Stimulated activated CD8-positive, alpha-beta memory T cell treated with anti-CD3 and anti-CD28 coated beads, Interleukin-4, amount 100 ng/mL, for 4 hours (primary cell): ENCODE data around the gene GNAT3.

Source experiments
- DNase-seq, 2 donors: peaks; one replicate each; pipeline ENCODE4 v3.0.0-alpha.2; 2020; ENCODE audit warnings: low read depth in 2 of 2, low spot score in 1 of 2

Gene GNAT3

DNA sequence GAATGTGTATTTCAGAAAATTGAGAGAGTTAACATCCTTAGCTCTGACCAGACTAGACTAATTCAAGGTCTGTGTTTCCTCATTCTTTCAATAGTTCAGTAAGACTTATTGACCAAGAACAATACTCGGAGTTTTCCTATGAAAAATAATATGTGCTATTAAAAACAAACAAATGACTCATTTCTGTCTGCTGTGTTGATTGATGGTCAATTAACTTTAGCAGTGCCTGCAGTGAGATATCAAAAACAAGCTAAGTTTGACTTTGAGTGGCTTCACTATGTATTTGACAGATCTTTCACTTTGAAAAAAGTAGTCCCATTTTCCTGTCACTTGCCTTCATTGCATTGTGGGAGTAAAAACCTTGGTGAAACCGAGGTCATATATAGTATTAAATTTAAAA lies 91.0 kb downstream of the GNAT3 start:
- DNase-seq, result no peak

GRCh38 chr7:80417211-80417793 lies 94.6 kb downstream of the GNAT3 start:
- DNase-seq, result no peak

DNA sequence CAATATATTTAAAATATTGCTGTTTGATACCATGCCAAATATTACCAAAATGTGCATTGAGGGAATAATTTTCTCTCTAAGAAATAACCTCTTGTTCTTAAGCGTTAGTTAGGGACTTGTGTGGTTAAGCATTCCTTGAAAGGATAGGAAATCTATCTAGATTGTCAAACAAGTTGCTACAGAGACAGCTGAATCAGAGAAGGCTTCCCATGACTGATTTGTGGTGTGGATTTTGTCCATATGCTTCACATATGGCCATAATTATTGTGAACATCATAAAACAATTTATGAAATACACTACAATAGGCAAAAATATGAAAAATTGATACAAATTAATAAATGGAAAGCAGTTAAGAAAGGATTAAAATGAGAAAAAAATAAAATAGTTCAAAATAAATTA lies 96.3 kb downstream of the GNAT3 start:
- no peak for DNase-seq

DNA sequence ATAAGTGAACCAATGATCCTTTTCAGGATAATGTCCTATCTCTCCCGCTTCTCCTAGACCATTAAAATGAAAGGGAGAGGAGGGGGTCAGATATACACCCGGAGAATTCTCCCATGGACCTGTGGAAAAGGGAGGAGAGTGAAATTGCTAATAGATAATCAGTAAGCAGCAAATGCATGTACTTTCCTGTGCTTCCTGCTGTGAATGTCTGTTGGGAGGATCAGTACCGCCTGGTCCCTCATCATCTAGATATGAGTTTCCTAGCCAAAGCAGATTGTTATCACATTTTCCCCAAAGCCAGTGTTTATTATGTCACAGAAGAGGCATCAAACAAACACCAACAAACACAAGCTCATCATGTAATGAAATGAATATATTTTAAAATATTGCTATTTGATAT lies 96.8 kb downstream of the GNAT3 start:
- no peak for DNase-seq

- no peak for DNase-seq
Observed at GRCh38 chr7:80414331-80414730, 97.5 kb downstream of the GNAT3 start.

- DNase-seq, result no peak
Observed at GRCh38 chr7:80413383-80413945, 98.4 kb downstream of the GNAT3 start.

DNA sequence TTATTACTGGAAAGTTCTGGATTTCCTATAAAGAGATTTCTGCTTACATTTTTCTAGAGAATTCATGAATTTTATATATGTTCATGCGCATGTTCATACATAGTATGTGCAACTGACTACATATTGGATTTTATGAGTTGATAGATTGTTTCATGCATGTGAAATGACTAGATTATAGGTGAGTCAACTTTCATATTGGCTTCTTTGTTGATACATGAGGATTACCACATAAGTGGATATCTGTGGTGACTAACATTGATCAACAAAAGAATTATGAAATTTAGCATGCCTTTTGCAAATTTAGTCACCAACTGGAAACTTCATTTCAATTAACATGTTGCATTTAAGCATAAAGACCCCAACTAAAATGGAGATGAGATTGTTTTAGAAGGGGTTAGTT lies 99.0 kb downstream of the GNAT3 start:
- no peak for DNase-seq

GRCh38 chr7:80411621-80412020 lies 100.2 kb downstream of the GNAT3 start:
- DNase-seq, result no peak

DNA sequence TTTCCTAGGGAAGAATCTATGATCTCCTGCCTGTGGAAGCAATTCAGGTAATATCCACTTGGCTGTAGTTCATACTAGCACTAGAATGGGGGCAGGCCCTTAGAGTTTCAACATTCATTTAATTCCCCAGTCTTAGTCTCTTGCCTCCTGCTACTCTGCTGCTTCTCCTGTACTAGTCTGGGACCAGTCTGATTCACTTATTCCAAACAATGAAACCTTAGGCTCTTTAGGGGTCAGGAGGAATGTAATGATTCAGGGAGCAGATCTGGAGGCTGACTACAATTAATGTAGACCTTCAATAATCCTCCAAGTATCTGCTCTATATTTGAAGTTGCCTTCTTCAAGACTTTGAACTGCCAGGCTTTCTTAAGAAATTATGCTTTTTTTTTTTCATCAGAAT lies 101.8 kb downstream of the GNAT3 start:
- no peak for DNase-seq
